Raji (cell line): ENCODE measurements around the gene PTGFRN.

Experiments used
- POLR2A ChIP-seq: IDR thresholded peaks from 2 replicates; pipeline ENCODE4 v1.6.1; 2011; ENCODE audit warnings: low read depth, low read length, control low read depth; ENCODE audit not compliant: insufficient read depth

Gene PTGFRN

GRCh38 chr1:117010310-117010969, 100.7 kb downstream of the PTGFRN start:
- no peak for TF ChIP-seq POLR2A

GRCh38 chr1:117011334-117011733, 101.6 kb downstream of the PTGFRN start:
- no peak for TF ChIP-seq POLR2A

- TF ChIP-seq POLR2A, result no peak
These were observed 103.7 kb downstream of the PTGFRN start for GRCh38 chr1:117013309-117013858.

GRCh38 chr1:117014209-117014608, 104.5 kb downstream of the PTGFRN start:
- TF ChIP-seq POLR2A, result no peak

GRCh38 chr1:117015724-117016123, 106.0 kb downstream of the PTGFRN start:
- TF ChIP-seq POLR2A, result no peak

GRCh38 chr1:117017062-117017461, 107.3 kb downstream of the PTGFRN start:
- no peak for TF ChIP-seq POLR2A

GRCh38 chr1:117017648-117018047, 107.9 kb downstream of the PTGFRN start:
- TF ChIP-seq POLR2A, result no peak

- no peak for TF ChIP-seq POLR2A
These were observed 110.9 kb downstream of the PTGFRN start for GRCh38 chr1:117020526-117021156.

GRCh38 chr1:117022114-117022513, 112.4 kb downstream of the PTGFRN start:
- TF ChIP-seq POLR2A, result no peak

- TF ChIP-seq POLR2A, result no peak
These were observed 115.9 kb downstream of the PTGFRN start for GRCh38 chr1:117025568-117025967.

- TF ChIP-seq POLR2A, result no peak
These were observed 116.6 kb downstream of the PTGFRN start for GRCh38 chr1:117026361-117026760.

GRCh38 chr1:117029685-117030084, 120.0 kb downstream of the PTGFRN start:
- TF ChIP-seq POLR2A, result no peak

- TF ChIP-seq POLR2A, result no peak
These were observed 120.7 kb downstream of the PTGFRN start for GRCh38 chr1:117030271-117030877.

GRCh38 chr1:117032266-117032665, 122.5 kb downstream of the PTGFRN start:
- TF ChIP-seq POLR2A, result no peak

- TF ChIP-seq POLR2A, result no peak
These were observed 123.2 kb downstream of the PTGFRN start for GRCh38 chr1:117032681-117033539.

GRCh38 chr1:117033772-117034171, 124.1 kb downstream of the PTGFRN start:
- no peak for TF ChIP-seq POLR2A

GRCh38 chr1:117034791-117035290, 125.1 kb downstream of the PTGFRN start:
- no peak for TF ChIP-seq POLR2A
